Stimulated activated CD8-positive, alpha-beta memory T cell treated with anti-CD3 and anti-CD28 coated beads, Interleukin-12 subunit alpha, Interleukin-12 subunit beta, amount 100 ng/mL, for 1 hour (primary cell): ENCODE data around the gene RETREG3.
"Not testable (repeated sequence)": the region's sequence is repeated elsewhere in the genome, so short reads cannot be mapped to it uniquely, and the experiment has no call there.

Experiments used
- DNase-seq: peaks from one replicate; pipeline ENCODE4 v3.0.0-alpha.2; 2020; ENCODE audit warnings: low read depth

RETREG3 gene

GRCh38 chr17:42548993-42549755 is 60.0 kb downstream of the RETREG3 start:
- DNase-seq = no peak

- DNase-seq = peak; percentile 65
Measured at GRCh38 chr17:42548070-42548837, 60.9 kb downstream of the RETREG3 start.

- DNase-seq = no peak
Measured at GRCh38 chr17:42547698-42548069, 61.5 kb downstream of the RETREG3 start.

GRCh38 chr17:42547001-42547461 is 62.1 kb downstream of the RETREG3 start:
- DNase-seq = no peak

GRCh38 chr17:42545755-42546505 is 63.2 kb downstream of the RETREG3 start:
- DNase-seq = not testable (repeated sequence)

- no peak for DNase-seq
Measured at GRCh38 chr17:42544874-42545283, 64.3 kb downstream of the RETREG3 start.

- no peak for DNase-seq
Measured at GRCh38 chr17:42543190-42544079, 65.7 kb downstream of the RETREG3 start.

GRCh38 chr17:42541041-42541833 is 67.9 kb downstream of the RETREG3 start:
- DNase-seq = no peak

- DNase-seq = not testable (repeated sequence)
Measured at GRCh38 chr17:42540558-42540957, 68.6 kb downstream of the RETREG3 start.

GRCh38 chr17:42538482-42538881 is 70.7 kb downstream of the RETREG3 start:
- no peak for DNase-seq

- DNase-seq = no peak
Measured at GRCh38 chr17:42537826-42538451, 71.2 kb downstream of the RETREG3 start.

- DNase-seq = no peak
Measured at GRCh38 chr17:42537156-42537805, 71.9 kb downstream of the RETREG3 start.

GRCh38 chr17:42536372-42537155 is 72.6 kb downstream of the RETREG3 start:
- peak; percentile 52 for DNase-seq

GRCh38 chr17:42536048-42536371 is 73.2 kb downstream of the RETREG3 start, which contains the start of gene NAGLU:
NAGLU (plus strand) TSS chr17:42536241; CDS start chr17:42536273, 32 bp downstream.
- DNase-seq = peak; percentile 70

- DNase-seq = no peak
Measured at GRCh38 chr17:42535155-42536047, 73.8 kb downstream of the RETREG3 start.

- DNase-seq = no peak
Measured at GRCh38 chr17:42531455-42532354, 77.5 kb downstream of the RETREG3 start.
